ENCODE data around the gene SEC14L3. TPM values are rescaled to one million over a fixed set of nuclear protein-coding genes. Genes with fewer than 3 reads are reported as not detected.

SEC14L3 gene
- total and polyA plus RNA-seq, 5 experiments from 2014 or later = not detected

DNA sequence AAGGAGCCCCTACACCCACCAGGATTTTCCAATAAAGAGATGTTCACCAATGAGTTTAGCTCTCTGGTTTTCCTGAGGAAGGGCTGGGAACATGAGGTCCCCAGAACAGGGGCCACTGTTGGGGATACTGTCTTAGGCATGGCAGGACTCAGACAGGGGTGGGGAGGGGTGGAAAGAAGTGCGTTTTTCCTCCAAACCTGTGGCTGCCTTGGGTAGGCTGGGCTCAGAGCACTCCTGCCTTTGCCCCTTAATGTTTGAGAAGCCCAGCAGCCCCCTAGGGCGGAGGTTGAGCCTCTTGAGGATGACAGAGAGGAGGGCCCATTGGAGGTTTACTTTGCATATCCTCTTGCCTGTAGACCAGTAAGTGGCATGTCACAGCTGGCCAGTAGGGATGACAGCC lies 35.6 kb downstream of the SEC14L3 start:
- H3K9me3 Mint-ChIP-seq = peaks cover 0 to 15% (median 12%) of the 10 kb centered on the region in 9 donors
- H3K4me1 Mint-ChIP-seq = peaks cover 12 to 23% (median 20%) of the 10 kb centered on the region in 4 donors
- peak in 1 of 2 donors; percentile 2 for ATAC-seq
- peak in 1 of 10 donors; percentile 35 for DNase-seq
- POLR2A ChIA-PET = interaction anchor here (0.6 to 6.4 kb wide), 9 partner anchors 9 to 109 kb away, joined by 3 to 89 read pairs (median 4); partner anchors contain the start of genes CCDC157, MTFP1, SEC14L2 and SF3A1
- H3K27ac Mint-ChIP-seq = peak overlapping the region; percentile 94 to 100 (median 100)
- peaks cover 0 to 16% (median 7%) of the 10 kb centered on the region in 3 donors for H3K36me3 Mint-ChIP-seq
- peak overlapping the region; percentile 73 to 93 (median 84) for H3K4me3 Mint-ChIP-seq
- peaks cover 17 to 34% (median 20%) of the 10 kb centered on the region in 5 donors for H3K27me3 Mint-ChIP-seq

GRCh38 chr22:30435674-30436126 lies 36.1 kb downstream of the SEC14L3 start:
- peaks cover 13 to 30% (median 16%) of the 10 kb centered on the region in 5 donors for H3K27me3 Mint-ChIP-seq
- H3K9me3 Mint-ChIP-seq = peaks cover 0 to 15% (median 12%) of the 10 kb centered on the region in 9 donors
- POLR2A ChIA-PET = interaction anchor here (0.6 to 6.4 kb wide), 9 partner anchors 10 to 109 kb away, joined by 3 to 89 read pairs (median 4); partner anchors contain the start of genes CCDC157, MTFP1, SEC14L2 and SF3A1
- peaks cover 0 to 16% (median 7%) of the 10 kb centered on the region in 3 donors for H3K36me3 Mint-ChIP-seq
- peak overlapping the region; percentile 94 to 100 (median 100) for H3K27ac Mint-ChIP-seq
- ATAC-seq = peak; percentile 91
- DNase-seq = peak; percentile 75 to 98 (median 92)
- H3K4me1 Mint-ChIP-seq = peaks cover 12 to 23% (median 18%) of the 10 kb centered on the region in 4 donors
- H3K4me3 Mint-ChIP-seq = peak overlapping the region; percentile 73 to 93 (median 84)

- Mint-ChIP-seq H3K4me1 (peaks cover 15 to 29% (median 18%) of the 10 kb centered on the region in 4 donors), H3K36me3 (peaks cover 0 to 16% (median 7%) of the 10 kb centered on the region in 3 donors), H3K4me3 (peak overlapping the region in 2 of 10 donors; percentile 73 to 77), H3K27me3 (peaks cover 8 to 23% (median 10%) of the 10 kb centered on the region in 5 donors), H3K27ac (peak overlapping the region; percentile 74 to 100 (median 100)), H3K9me3 (peaks cover 0 to 15% (median 12%) of the 10 kb centered on the region in 9 donors)
- peak in 1 of 2 donors; percentile 1 for ATAC-seq
- no peak for DNase-seq
- POLR2A ChIA-PET = interaction anchor here (0.9 to 6.4 kb wide), 7 partner anchors 10 to 140 kb away, joined by 3 to 89 read pairs (median 3); partner anchors contain the start of genes MTFP1 and SEC14L2
Measured at GRCh38 chr22:30434843-30435242, 37.0 kb downstream of the SEC14L3 start.

- ATAC-seq (no peak), DNase-seq (no peak)
- Mint-ChIP-seq H3K27me3 (peaks cover 7 to 12% (median 8%) of the 10 kb centered on the region in 5 donors), H3K36me3 (peaks cover 5 to 16% (median 7%) of the 10 kb centered on the region in 3 donors), H3K4me3 (no peak overlapping the region), H3K9me3 (peaks cover 0 to 15% (median 12%) of the 10 kb centered on the region in 9 donors), H3K4me1 (peaks cover 15 to 29% (median 18%) of the 10 kb centered on the region in 4 donors), H3K27ac (peak overlapping the region in 9 of 10 donors; percentile 74 to 100 (median 100))
- POLR2A ChIA-PET = interaction anchor here (0.6 to 6.4 kb wide), 4 partner anchors 9 to 41 kb away, joined by 3 to 89 read pairs (median 18); partner anchors contain the start of genes MTFP1 and SEC14L2
Measured at GRCh38 chr22:30433773-30434172, 38.0 kb downstream of the SEC14L3 start.

DNA sequence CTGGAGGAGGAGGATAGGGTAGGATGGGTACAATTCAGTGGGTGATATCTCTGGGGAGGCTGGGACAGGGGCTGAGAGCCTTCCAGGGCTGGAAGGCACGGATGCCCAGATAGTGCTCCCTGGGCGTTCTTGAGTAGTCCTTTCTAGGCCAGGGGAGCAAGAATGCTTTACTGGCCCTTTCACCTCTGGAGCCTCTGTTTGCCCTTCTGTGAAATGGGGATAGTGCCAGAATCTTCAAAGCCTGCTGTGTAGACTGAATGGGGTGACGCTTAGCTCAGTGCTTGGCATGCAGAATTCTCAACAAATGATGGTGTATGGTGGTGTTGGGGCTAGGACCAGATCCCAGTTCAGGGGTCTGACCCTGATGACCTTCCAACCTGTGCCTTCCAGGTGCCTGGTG lies 38.6 kb downstream of the SEC14L3 start:
- POLR2A ChIA-PET = interaction anchor here (1.7 to 6.4 kb wide), 3 partner anchors 9 to 40 kb away, joined by 4 to 89 read pairs (median 32); partner anchors contain the start of genes MTFP1 and SEC14L2
- DNase-seq = no peak
- Mint-ChIP-seq H3K9me3 (peaks cover 0 to 15% (median 11%) of the 10 kb centered on the region in 9 donors), H3K4me3 (no peak overlapping the region), H3K4me1 (peaks cover 15 to 29% (median 18%) of the 10 kb centered on the region in 4 donors), H3K27ac (peak overlapping the region in 9 of 10 donors; percentile 65 to 100 (median 100)), H3K36me3 (peaks cover 7 to 11% (median 10%) of the 10 kb centered on the region in 3 donors), H3K27me3 (peaks cover 1 to 6% (median 3%) of the 10 kb centered on the region in 5 donors)
- ATAC-seq = no peak

GRCh38 chr22:30432520-30432919 lies 39.3 kb downstream of the SEC14L3 start:
- peaks cover 0 to 15% (median 11%) of the 10 kb centered on the region in 9 donors for H3K9me3 Mint-ChIP-seq
- ATAC-seq = no peak
- DNase-seq = no peak
- peaks cover 7 to 13% (median 9%) of the 10 kb centered on the region in 3 donors for H3K36me3 Mint-ChIP-seq
- H3K27ac Mint-ChIP-seq = peak overlapping the region in 6 of 10 donors; percentile 65 to 100 (median 90)
- POLR2A ChIA-PET = interaction anchor here (5.1 to 6.4 kb wide), 2 partner anchors 8 to 35 kb away, joined by 32 to 89 read pairs; partner anchors contain the start of genes MTFP1 and SEC14L2
- H3K4me3 Mint-ChIP-seq = no peak overlapping the region
- peaks cover 0 to 3% (median 0%) of the 10 kb centered on the region in 5 donors for H3K27me3 Mint-ChIP-seq
- H3K4me1 Mint-ChIP-seq = peaks cover 15 to 31% (median 20%) of the 10 kb centered on the region in 4 donors

DNA sequence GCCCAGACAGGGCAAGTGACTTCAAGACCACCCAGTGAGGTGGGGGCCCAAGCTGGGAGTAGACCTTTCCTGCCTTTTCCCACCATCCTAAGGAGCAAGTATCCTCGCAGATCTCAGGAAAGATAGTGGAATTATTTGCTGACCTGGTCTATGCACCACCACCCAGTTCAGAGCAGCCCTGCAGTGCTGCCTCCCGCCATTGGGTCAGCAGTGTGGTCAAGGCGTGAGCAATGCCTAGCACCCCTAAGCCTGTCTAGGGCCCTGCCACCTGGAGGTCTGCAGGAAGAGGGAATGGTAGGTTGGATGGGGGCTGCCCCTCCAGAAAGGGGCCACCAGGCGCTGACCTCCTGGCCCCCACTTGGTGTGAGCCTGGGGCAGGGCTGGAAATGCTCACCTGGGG lies 39.7 kb downstream of the SEC14L3 start:
- POLR2A ChIA-PET = interaction anchor here (0.7 to 6.4 kb wide), 3 partner anchors 7 to 35 kb away, joined by 4 to 89 read pairs (median 32); partner anchors contain the start of genes MTFP1 and SEC14L2
- H3K27me3 Mint-ChIP-seq = peaks cover 0 to 2% (median 0%) of the 10 kb centered on the region in 5 donors
- peaks cover 0 to 14% (median 11%) of the 10 kb centered on the region in 9 donors for H3K9me3 Mint-ChIP-seq
- no peak for DNase-seq
- H3K4me1 Mint-ChIP-seq = peaks cover 18 to 35% (median 24%) of the 10 kb centered on the region in 4 donors
- H3K36me3 Mint-ChIP-seq = peaks cover 6 to 15% (median 8%) of the 10 kb centered on the region in 3 donors
- no peak overlapping the region for H3K4me3 Mint-ChIP-seq
- ATAC-seq = no peak
- peak overlapping the region in 3 of 10 donors; percentile 47 to 100 (median 100) for H3K27ac Mint-ChIP-seq

GRCh38 chr22:30430933-30431332 lies 40.9 kb downstream of the SEC14L3 start:
- POLR2A ChIA-PET = interaction anchor here (6.4 kb wide), 1 partner anchor 34 kb away, joined by 32 read pairs; the partner anchor contains the start of gene SEC14L2
- no peak overlapping the region for H3K4me3 Mint-ChIP-seq
- no peaks in the 10 kb centered on the region for H3K27me3 Mint-ChIP-seq
- peaks cover 21 to 43% (median 31%) of the 10 kb centered on the region in 4 donors for H3K4me1 Mint-ChIP-seq
- H3K36me3 Mint-ChIP-seq = peaks cover 4 to 15% (median 5%) of the 10 kb centered on the region in 3 donors
- H3K9me3 Mint-ChIP-seq = peaks cover 0 to 9% (median 7%) of the 10 kb centered on the region in 9 donors
- no peak for DNase-seq
- ATAC-seq = no peak
- peak overlapping the region in 7 of 10 donors; percentile 15 to 100 (median 67) for H3K27ac Mint-ChIP-seq

GRCh38 chr22:30429887-30430286 lies 41.9 kb downstream of the SEC14L3 start:
- peaks cover 0 to 3% (median 0%) of the 10 kb centered on the region in 9 donors for H3K9me3 Mint-ChIP-seq
- H3K4me1 Mint-ChIP-seq = peaks cover 16 to 43% (median 28%) of the 10 kb centered on the region in 4 donors
- no peak overlapping the region for H3K4me3 Mint-ChIP-seq
- POLR2A ChIA-PET = no interaction called here
- DNase-seq = no peak
- peak overlapping the region in 6 of 10 donors; percentile 37 to 100 (median 88) for H3K27ac Mint-ChIP-seq
- H3K27me3 Mint-ChIP-seq = no peaks in the 10 kb centered on the region
- H3K36me3 Mint-ChIP-seq = peaks cover 0 to 15% (median 0%) of the 10 kb centered on the region in 3 donors
- no peak for ATAC-seq

GRCh38 chr22:30427871-30428270 lies 43.9 kb downstream of the SEC14L3 start:
- H3K27me3 Mint-ChIP-seq = no peaks in the 10 kb centered on the region
- peak overlapping the region in 8 of 10 donors; percentile 22 to 100 (median 98) for H3K27ac Mint-ChIP-seq
- H3K9me3 Mint-ChIP-seq = no peaks in the 10 kb centered on the region
- peak overlapping the region in 3 of 10 donors; percentile 18 to 39 (median 24) for H3K4me3 Mint-ChIP-seq
- H3K4me1 Mint-ChIP-seq = peaks cover 21 to 42% (median 37%) of the 10 kb centered on the region in 4 donors
- peaks cover 0 to 15% (median 0%) of the 10 kb centered on the region in 3 donors for H3K36me3 Mint-ChIP-seq
- ATAC-seq (no peak), DNase-seq (no peak)
- POLR2A ChIA-PET = interaction anchor here (6.2 to 6.8 kb wide), 2 partner anchors 7 to 14 kb away, joined by 89 to 95 read pairs; no protein-coding TSS in a partner anchor

GRCh38 chr22:30426388-30427353 lies 45.1 kb downstream of the SEC14L3 start:
- Mint-ChIP-seq H3K9me3 (no peaks in the 10 kb centered on the region), H3K4me3 (peak overlapping the region; percentile 86 to 98 (median 92)), H3K4me1 (peaks cover 31 to 54% (median 49%) of the 10 kb centered on the region in 4 donors), H3K27me3 (no peaks in the 10 kb centered on the region), H3K27ac (peak overlapping the region; percentile 90 to 100 (median 98)), H3K36me3 (peaks cover 0 to 22% (median 0%) of the 10 kb centered on the region in 3 donors)
- POLR2A ChIA-PET = interaction anchor here (0.5 to 7.4 kb wide), 10 partner anchors 8 to 494 kb away, joined by 3 to 118 read pairs (median 12); partner anchors contain the start of genes CASTOR1, RNF215 and SEC14L2
- DNase-seq (peak; percentile 76 to 93 (median 90)), ATAC-seq (peak; percentile 46 to 52)

Measured in naive thymus-derived CD8-positive, alpha-beta T cell (primary cell).